ENCODE results near the gene NOC2L. TPM values are rescaled to one million over a fixed set of nuclear protein-coding genes. Genes with fewer than 3 reads are reported as not detected.

Gene NOC2L
- total and polyA plus RNA-seq, 9 of the 15 experiments (the other 6 are each of a cell fraction or from before 2014, with no cell fraction given) = 4.0 to 410 (median 200) TPM

- no peak for TF ChIP-seq HMBOX1 (IDR thresholded peaks at IDR 0.05)
- no peak for TF ChIP-seq HDAC8 (tag; IDR thresholded peaks at IDR 0.05)
- TF ChIP-seq ZNF584 (CRISPR knock-in tag; IDR thresholded peaks at IDR 0.05; ENCODE audit: low read depth) = no peak
- TF ChIP-seq ZNF586 (CRISPR knock-in tag; conservative IDR thresholded peaks at IDR 0.05) = no peak
- no peak for TF ChIP-seq E2F8 (IDR thresholded peaks at IDR 0.05; ENCODE audit: low read depth, partially characterized antibody)
- TF ChIP-seq STAG1 (CRISPR knock-in tag; IDR thresholded peaks at IDR 0.05; ENCODE audit: borderline replicate concordance) = no peak
- no peak for TF ChIP-seq ZNF282 (CRISPR knock-in tag; IDR thresholded peaks at IDR 0.05)
- TF ChIP-seq ZNF644 (tag; IDR thresholded peaks at IDR 0.05; ENCODE audit: low read depth) = no peak
- TF ChIP-seq AFF1 (IDR thresholded peaks at IDR 0.05; ENCODE audit: low read depth in 1 of 2, partially characterized antibody in 2 of 2) = no peak
- TF ChIP-seq ZNF140 (CRISPR knock-in tag; IDR thresholded peaks at IDR 0.05) = no peak
- no peak for TF ChIP-seq ZNF76 (CRISPR knock-in tag; IDR thresholded peaks at IDR 0.05; ENCODE audit: borderline replicate concordance)
- TF ChIP-seq SAFB (IDR thresholded peaks at IDR 0.05; ENCODE audit: borderline replicate concordance, low read depth, low read length) = 0 out of 2 replicates have a peak, but pooled peaks have one; percentile 56
- no peak for TF ChIP-seq CHCHD3 (CRISPR knock-in tag; IDR thresholded peaks at IDR 0.05)
- TF ChIP-seq PHF20 (IDR thresholded peaks at IDR 0.05; ENCODE audit: partially characterized antibody) = peak; percentile 74
- no peak for TF ChIP-seq ZNF780A (CRISPR knock-in tag; IDR thresholded peaks at IDR 0.05)
- TF ChIP-seq SRSF3 (IDR thresholded peaks at IDR 0.05; ENCODE audit: insufficient read depth, low read length) = no peak
- no peak for TF ChIP-seq RBM25 (IDR thresholded peaks at IDR 0.05; ENCODE audit: low read depth, low read length, severe bottlenecking)
- TF ChIP-seq E4F1 (CRISPR knock-in tag; IDR thresholded peaks at IDR 0.05; ENCODE audit: borderline replicate concordance) = no peak
These were observed 7.7 kb upstream of the NOC2L start (continued) for GRCh38 chr1:966704-967300.
